Activated T-helper 1 cell treated with anti-CD3 and anti-CD28 coated beads, Interleukin-12 subunit alpha, Interleukin-12 subunit beta, Interleukin-2, Interleukin-4 antibody, amounts not matched to agents 30 ng/mL and 10 ng/mL and 1 ng/mL, durations not matched to agents 14 hours and 24 hours and 36 hours (primary cell): ENCODE results near the gene LRMDA. TPM values are rescaled to one million over a fixed set of nuclear protein-coding genes. Genes with fewer than 3 reads are reported as not detected.

Experiments
- DNase-seq: peaks from one replicate; pipeline ENCODE4 v3.0.0; 2021; ENCODE audit warnings: low spot score
- H3K27ac Mint-ChIP-seq: one replicate; pipeline ENCODE4 v1.8.0; 2021; ENCODE audit warnings: mild to moderate bottlenecking, mixed read lengths
- H3K27me3 Mint-ChIP-seq: one replicate; pipeline ENCODE4 v1.8.0; 2022; ENCODE audit warnings: mild to moderate bottlenecking, moderate library complexity, mixed read lengths; ENCODE audit not compliant: insufficient read depth
- H3K36me3 Mint-ChIP-seq: one replicate; pipeline ENCODE4 v1.8.0; 2021; ENCODE audit warnings: low read depth, mixed read lengths
- H3K4me1 Mint-ChIP-seq: one replicate; pipeline ENCODE4 v1.8.0; 2021; ENCODE audit warnings: low read depth, mixed read lengths
- H3K4me3 Mint-ChIP-seq: one replicate; pipeline ENCODE4 v1.8.0; 2021; ENCODE audit warnings: mild to moderate bottlenecking, moderate library complexity, mixed read lengths
- H3K9me3 Mint-ChIP-seq: one replicate; pipeline ENCODE4 v1.8.0; 2021; ENCODE audit warnings: mixed read lengths
- intact Hi-C: fragments of 100-400 bp; cut with micrococcal nuclease; formaldehyde crosslinking; loops from one replicate; pipeline ENCODE4 v1.15.1; 2024
- total RNA-seq: library from RNA; stranded (reverse); gene quantifications from 2 replicates; pipeline ENCODE4 v1.2.3, GENCODE V29; 2022

Gene LRMDA
- total RNA-seq, 1 donor from 2014 or later: not detected

- intact Hi-C loops: no loop called here
- H3K27ac Mint-ChIP-seq: no peak overlapping the region
- H3K27me3 Mint-ChIP-seq: peaks cover 2% of the 10 kb centered on the region
- no peaks in the 10 kb centered on the region for H3K9me3 Mint-ChIP-seq
- no peak overlapping the region for H3K4me3 Mint-ChIP-seq
- no peaks in the 10 kb centered on the region for H3K36me3 Mint-ChIP-seq
- no peak for DNase-seq
- H3K4me1 Mint-ChIP-seq: no peaks in the 10 kb centered on the region
Measured at GRCh38 chr10:75648351-75648750, 216.9 kb downstream of the LRMDA start.

DNA sequence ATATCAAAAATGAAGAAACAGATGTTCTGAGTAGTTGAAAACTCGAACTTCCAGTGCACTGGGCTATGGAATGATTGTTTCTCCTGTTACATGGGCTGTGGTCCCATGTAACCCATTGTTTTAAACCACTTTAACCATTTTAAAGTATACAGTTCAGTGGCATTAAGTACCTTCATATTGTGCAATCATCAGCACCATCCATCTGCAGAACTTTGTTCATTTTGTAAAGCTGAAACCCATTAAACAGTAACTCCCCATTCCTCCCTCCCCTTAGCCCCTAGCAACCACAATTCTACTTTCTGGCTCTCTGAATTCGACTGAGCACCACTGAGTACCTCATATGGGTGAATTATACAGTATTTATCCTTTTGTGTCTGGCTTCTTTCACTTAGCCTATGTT lies 217.4 kb downstream of the LRMDA start:
- Mint-ChIP-seq H3K27me3 (peaks cover 2% of the 10 kb centered on the region), H3K9me3 (no peaks in the 10 kb centered on the region), H3K4me1 (no peaks in the 10 kb centered on the region), H3K4me3 (no peak overlapping the region), H3K27ac (no peak overlapping the region), H3K36me3 (no peaks in the 10 kb centered on the region)
- DNase-seq: no peak
- intact Hi-C loops: no loop called here

GRCh38 chr10:75649466-75649865 lies 218.0 kb downstream of the LRMDA start:
- no peak for DNase-seq
- H3K4me3 Mint-ChIP-seq: no peak overlapping the region

DNA sequence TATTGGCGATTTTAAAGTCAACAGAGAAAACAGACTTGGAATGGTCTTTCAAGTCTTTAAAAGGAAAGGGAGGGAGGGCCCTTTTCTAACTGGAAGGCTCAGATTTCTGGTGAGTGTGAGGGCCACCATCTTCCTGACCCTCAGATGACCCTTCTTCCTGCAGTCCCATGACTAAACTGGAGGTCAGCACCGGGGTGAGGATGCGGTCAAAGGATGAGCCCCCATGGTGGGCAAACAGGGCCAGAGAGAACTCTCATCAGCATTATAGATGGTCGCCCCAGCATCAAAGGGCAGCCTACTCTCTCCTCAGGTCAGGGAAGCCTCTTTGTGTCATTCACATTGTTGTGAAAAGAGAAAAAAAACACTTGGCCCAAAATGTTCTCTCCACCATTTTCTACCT lies 219.2 kb downstream of the LRMDA start:
- intact Hi-C loops: no loop called here
- Mint-ChIP-seq H3K27me3 (peaks cover 2% of the 10 kb centered on the region), H3K4me3 (no peak overlapping the region), H3K9me3 (no peaks in the 10 kb centered on the region), H3K4me1 (no peaks in the 10 kb centered on the region), H3K27ac (no peak overlapping the region), H3K36me3 (no peaks in the 10 kb centered on the region)
- DNase-seq: no peak

More at GRCh38 chr10:75649466-75649865, 218.0 kb downstream of the LRMDA start:
- no peaks in the 10 kb centered on the region for H3K9me3 Mint-ChIP-seq
- peaks cover 2% of the 10 kb centered on the region for H3K27me3 Mint-ChIP-seq
- H3K36me3 Mint-ChIP-seq: no peaks in the 10 kb centered on the region
- intact Hi-C loops: no loop called here
- H3K27ac Mint-ChIP-seq: no peak overlapping the region
- H3K4me1 Mint-ChIP-seq: no peaks in the 10 kb centered on the region

DNA sequence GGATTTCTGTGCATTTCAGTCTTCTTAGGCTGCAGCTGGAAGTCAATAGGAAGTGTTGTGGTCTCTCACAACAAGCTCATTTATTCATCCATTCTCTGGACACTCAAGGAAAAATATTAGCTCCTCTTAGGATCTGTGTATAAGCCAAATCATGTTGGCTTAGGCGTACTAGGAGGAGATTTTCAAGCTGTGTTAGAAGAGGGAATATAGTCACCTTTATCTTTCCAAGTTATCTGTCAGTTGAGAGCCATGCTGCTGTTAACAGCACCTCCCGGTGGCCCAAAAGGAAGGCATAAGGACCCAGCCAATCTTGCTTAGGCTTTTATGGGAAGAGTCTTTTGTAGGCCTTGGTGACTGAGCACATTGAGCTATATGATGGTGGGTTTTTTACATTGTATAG lies 220.0 kb downstream of the LRMDA start:
- no peak for DNase-seq
- Mint-ChIP-seq H3K9me3 (no peaks in the 10 kb centered on the region), H3K4me1 (no peaks in the 10 kb centered on the region), H3K27me3 (peaks cover 2% of the 10 kb centered on the region), H3K36me3 (no peaks in the 10 kb centered on the region), H3K4me3 (no peak overlapping the region), H3K27ac (no peak overlapping the region)
- intact Hi-C loops: no loop called here

- no peak overlapping the region for H3K27ac Mint-ChIP-seq
- H3K9me3 Mint-ChIP-seq: no peaks in the 10 kb centered on the region
- H3K4me3 Mint-ChIP-seq: no peak overlapping the region
- H3K4me1 Mint-ChIP-seq: no peaks in the 10 kb centered on the region
- H3K36me3 Mint-ChIP-seq: no peaks in the 10 kb centered on the region
- peaks cover under 1% of the 10 kb centered on the region for H3K27me3 Mint-ChIP-seq
- no peak for DNase-seq
- intact Hi-C loops: no loop called here
Measured at GRCh38 chr10:75652146-75652740, 220.8 kb downstream of the LRMDA start.

DNA sequence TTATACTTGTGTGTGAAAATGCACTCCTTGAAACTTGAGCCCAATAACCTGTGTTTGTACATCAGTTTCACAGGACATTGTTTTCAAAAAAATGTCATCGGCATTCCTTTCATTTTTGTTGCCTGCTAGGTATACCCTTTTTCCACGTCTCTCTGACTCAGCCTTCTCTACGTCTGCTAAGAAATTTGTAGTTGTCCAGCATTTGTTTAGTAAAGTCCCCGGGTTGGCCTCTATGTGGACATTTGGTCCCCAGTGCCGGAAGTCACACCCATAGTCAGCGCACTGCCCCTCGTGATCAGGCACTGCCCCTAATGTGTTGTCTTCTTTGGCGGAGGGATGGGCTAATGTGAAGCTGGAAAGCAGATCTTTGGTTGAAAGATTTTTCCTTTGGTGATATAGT lies 222.3 kb downstream of the LRMDA start:
- intact Hi-C loops: no loop called here
- Mint-ChIP-seq H3K27me3 (no peaks in the 10 kb centered on the region), H3K4me1 (no peaks in the 10 kb centered on the region), H3K36me3 (no peaks in the 10 kb centered on the region), H3K4me3 (no peak overlapping the region), H3K27ac (no peak overlapping the region), H3K9me3 (no peaks in the 10 kb centered on the region)
- DNase-seq: no peak

GRCh38 chr10:75654171-75654771 lies 222.8 kb downstream of the LRMDA start:
- Mint-ChIP-seq H3K9me3 (no peaks in the 10 kb centered on the region), H3K27me3 (no peaks in the 10 kb centered on the region)

DNA sequence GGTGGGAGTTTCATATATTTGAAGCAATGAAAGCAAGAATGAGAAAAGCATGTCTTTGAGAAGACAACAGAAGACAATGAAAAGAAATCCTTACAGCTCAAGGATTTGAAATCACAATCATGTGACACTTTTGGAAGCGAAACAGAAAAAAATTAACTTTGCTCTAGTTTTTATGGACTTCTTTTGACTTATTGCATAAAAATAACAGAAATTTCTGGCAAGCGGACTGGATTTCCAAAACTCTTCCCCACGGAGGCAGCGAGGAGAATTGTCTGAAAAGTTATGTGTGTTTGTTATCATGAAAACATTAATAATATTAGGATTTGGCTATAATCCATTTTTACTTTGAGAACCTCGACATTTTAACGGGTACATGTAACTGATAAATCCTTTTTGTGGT lies 223.3 kb downstream of the LRMDA start:
- Mint-ChIP-seq H3K4me1 (no peaks in the 10 kb centered on the region), H3K27me3 (no peaks in the 10 kb centered on the region), H3K36me3 (no peaks in the 10 kb centered on the region), H3K9me3 (no peaks in the 10 kb centered on the region), H3K4me3 (no peak overlapping the region), H3K27ac (no peak overlapping the region)
- DNase-seq: no peak
- intact Hi-C loops: no loop called here

More at GRCh38 chr10:75654171-75654771, 222.8 kb downstream of the LRMDA start:
- Mint-ChIP-seq H3K4me1 (no peaks in the 10 kb centered on the region), H3K4me3 (no peak overlapping the region), H3K27ac (no peak overlapping the region), H3K36me3 (no peaks in the 10 kb centered on the region)
- intact Hi-C loops: no loop called here
- no peak for DNase-seq

GRCh38 chr10:75655791-75656451 lies 224.5 kb downstream of the LRMDA start:
- intact Hi-C loops: no loop called here
- Mint-ChIP-seq H3K4me3 (no peak overlapping the region), H3K27me3 (no peaks in the 10 kb centered on the region), H3K27ac (no peak overlapping the region), H3K9me3 (no peaks in the 10 kb centered on the region), H3K36me3 (no peaks in the 10 kb centered on the region), H3K4me1 (no peaks in the 10 kb centered on the region)
- no peak for DNase-seq

- H3K27me3 Mint-ChIP-seq: no peaks in the 10 kb centered on the region
- H3K27ac Mint-ChIP-seq: no peak overlapping the region
- no peak overlapping the region for H3K4me3 Mint-ChIP-seq
- intact Hi-C loops: no loop called here
- H3K4me1 Mint-ChIP-seq: no peaks in the 10 kb centered on the region
- no peaks in the 10 kb centered on the region for H3K36me3 Mint-ChIP-seq
- no peak for DNase-seq
- no peaks in the 10 kb centered on the region for H3K9me3 Mint-ChIP-seq
Measured at GRCh38 chr10:75657351-75657750, 225.9 kb downstream of the LRMDA start.

GRCh38 chr10:75658036-75658435 lies 226.6 kb downstream of the LRMDA start:
- Mint-ChIP-seq H3K36me3 (no peaks in the 10 kb centered on the region), H3K4me3 (no peak overlapping the region), H3K27me3 (no peaks in the 10 kb centered on the region), H3K9me3 (no peaks in the 10 kb centered on the region), H3K27ac (no peak overlapping the region), H3K4me1 (no peaks in the 10 kb centered on the region)
- no peak for DNase-seq
- intact Hi-C loops: no loop called here

DNA sequence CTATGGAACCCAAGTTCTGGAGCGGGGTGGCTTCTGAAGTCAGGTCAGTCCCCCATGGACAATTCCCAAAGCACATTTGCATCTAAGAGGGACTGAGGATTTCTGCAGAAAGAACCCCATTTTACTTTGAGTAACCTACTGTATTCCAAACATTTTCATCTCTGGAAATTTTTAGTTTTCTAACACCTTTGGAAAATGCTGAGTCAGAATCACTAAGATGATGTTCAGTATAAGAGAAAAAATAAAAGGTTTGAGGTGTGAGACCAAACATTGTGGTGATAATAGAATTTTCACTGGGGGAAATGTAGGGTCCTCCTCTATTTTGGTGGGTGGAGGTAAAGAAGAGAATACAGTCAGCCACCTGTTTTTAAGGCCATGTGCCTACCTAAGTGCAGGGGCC lies 227.1 kb downstream of the LRMDA start:
- no peaks in the 10 kb centered on the region for H3K9me3 Mint-ChIP-seq
- no peaks in the 10 kb centered on the region for H3K27me3 Mint-ChIP-seq
- DNase-seq: no peak
- no peak overlapping the region for H3K4me3 Mint-ChIP-seq
- no peaks in the 10 kb centered on the region for H3K36me3 Mint-ChIP-seq
- no peak overlapping the region for H3K27ac Mint-ChIP-seq
- no peaks in the 10 kb centered on the region for H3K4me1 Mint-ChIP-seq
- intact Hi-C loops: no loop called here
